ENCODE data around the gene GIPR. TPM values are rescaled to one million over a fixed set of nuclear protein-coding genes. Genes with fewer than 3 reads are reported as not detected.

GIPR gene
- total RNA-seq, 1 donor from 2014 or later: 4.7 TPM

GRCh38 chr19:45730368-45731288, 62.6 kb downstream of the GIPR start, which contains the start of gene FBXO46:
Gene FBXO46, minus strand, starts transcription at chr19:45730896. Its CDS starts 17,401 bp downstream, at chr19:45713495.
- peak within 1 kb of the TSS; percentile 76 for H3K27ac ChIP-seq (replicated peaks)
- H3K36me3 ChIP-seq: no peaks in the 10 kb centered on the region
- no peaks in the 10 kb centered on the region for H3K27me3 ChIP-seq (ENCODE audit: low read depth)
- peak within 1 kb of the TSS; percentile 87 for H3K4me3 ChIP-seq
- DNase-seq: peak; percentile 96
- H3K9me3 ChIP-seq (replicated peaks): no peaks in the 10 kb centered on the region
- peaks cover 27% of the 10 kb centered on the region for H3K4me1 ChIP-seq
- no peak for TF ChIP-seq CTCF (IDR thresholded peaks at IDR 0.05; ENCODE audit: borderline replicate concordance)
- intact Hi-C loops (cut with micrococcal nuclease): no loop called here

Small RNA genes lying within 50 kb of the gene (microRNA-seq; reads per million reads assigned to microRNA genes)
- gene MIR330 (54.3 reads per million, percentile 49 among the genes with 10 or more reads in this experiment), gene MIR642A (not detected), gene MIR642B (not detected)

Other genes starting within 250 kb of the GIPR start
- gene ERCC1, start 244.3 kb upstream of the GIPR start, total RNA-seq: 108 TPM
- 0.33 TPM for gene FOSB, start 200.2 kb upstream of the GIPR start, total RNA-seq
- gene RTN2, start 171.2 kb upstream of the GIPR start, total RNA-seq: 19.1 TPM
- gene PPM1N, start 169.8 kb upstream of the GIPR start, total RNA-seq: 0.19 TPM
- 32.8 TPM for gene VASP, start 160.7 kb upstream of the GIPR start, total RNA-seq
- gene OPA3, start 83.4 kb upstream of the GIPR start, total RNA-seq: 25.3 TPM
- 5.1 TPM for gene GPR4, start 66.0 kb upstream of the GIPR start, total RNA-seq
- gene EML2, start 28.8 kb upstream of the GIPR start, total RNA-seq: 48.4 TPM
- 249 TPM for gene SNRPD2, start 23.7 kb downstream of the GIPR start, total RNA-seq
- gene QPCTL, start 24.4 kb downstream of the GIPR start, total RNA-seq: 2.2 TPM
- 9.4 TPM for gene FBXO46, start 62.7 kb downstream of the GIPR start, total RNA-seq
- gene MEIOSIN, start 65.2 kb downstream of the GIPR start, total RNA-seq: not detected
- gene SIX5, start 101.0 kb downstream of the GIPR start, total RNA-seq: 21.8 TPM
- gene DMPK, start 114.3 kb downstream of the GIPR start, total RNA-seq: 284 TPM
- 69.2 TPM for gene DMWD, start 124.6 kb downstream of the GIPR start, total RNA-seq
- gene RSPH6A, start 147.1 kb downstream of the GIPR start, total RNA-seq: not detected
- 35.9 TPM for gene SYMPK, start 194.9 kb downstream of the GIPR start, total RNA-seq
- not detected for gene FOXA3, start 196.1 kb downstream of the GIPR start, total RNA-seq
- 18.5 TPM for gene IRF2BP1, start 217.9 kb downstream of the GIPR start, total RNA-seq
- 16.2 TPM for gene MYPOP, start 234.4 kb downstream of the GIPR start, total RNA-seq
- not detected for gene NANOS2, start 246.6 kb downstream of the GIPR start, total RNA-seq